DND-41 (cell line): Measurements from ENCODE around the gene N4BP2L1.
A peak's percentile ranks its signal among the peaks of the same experiment; 100 is the strongest.

Experiments used
- ATAC-seq: fragments of 200-7000 bp; cut with Tn5 transposase; 3 replicates; pipeline ENCODE4 v1.9.1; 2021; ENCODE audit warnings: low read depth; ENCODE audit not compliant: insufficient read depth
- DNase-seq: peaks from one replicate; pipeline ENCODE4 v3.0.0-alpha.2; 2020
- H2AFZ ChIP-seq: 2 replicates; pipeline ENCODE4 v1.6.0; 2012; ENCODE audit warnings: low read depth, low read length
- H3K27ac ChIP-seq: 2 replicates; pipeline ENCODE4 v1.5.1; 2012; ENCODE audit warnings: low read length, inconsistent platforms
- H3K27me3 ChIP-seq: fragments of 200-600 bp; sonication (generic); 2 replicates; pipeline ENCODE4 v1.6.0; 2012; ENCODE audit warnings: low read length, mild to moderate bottlenecking, inconsistent platforms; ENCODE audit not compliant: insufficient read depth, poor library complexity
- H3K36me3 ChIP-seq: 2 replicates; pipeline ENCODE4 v1.5.1; 2012; ENCODE audit warnings: low read length, inconsistent platforms; ENCODE audit not compliant: insufficient read depth
- H3K4me1 ChIP-seq: 2 replicates; pipeline ENCODE4 v1.5.1; 2012; ENCODE audit warnings: mild to moderate bottlenecking, low read length; ENCODE audit not compliant: insufficient read depth
- H3K4me2 ChIP-seq: 2 replicates; pipeline ENCODE4 v1.6.0; 2012; ENCODE audit warnings: mild to moderate bottlenecking, moderate library complexity, low read length, inconsistent platforms; ENCODE audit not compliant: insufficient read depth
- H3K4me3 ChIP-seq, 2 experiments: fragments of 200-600 bp in 1 of 2; shearing (Covaris generic) in 1 of 2; 2 replicates each; pipeline ENCODE4 v1.5.1; 2012 to 2016; ENCODE audit warnings: inconsistent platforms in 2 of 2, low read length in 2 of 2, mild to moderate bottlenecking in 2 of 2, low read depth in 1 of 2, moderate library complexity in 1 of 2
- H3K79me2 ChIP-seq: 2 replicates; pipeline ENCODE4 v1.6.0; 2012; ENCODE audit warnings: low read length, inconsistent platforms; ENCODE audit not compliant: insufficient read depth
- H3K9ac ChIP-seq: 2 replicates; pipeline ENCODE4 v1.6.0; 2012; ENCODE audit warnings: low read depth, mild to moderate bottlenecking, inconsistent platforms, low read length, moderate library complexity
- H3K9me3 ChIP-seq: 2 replicates; pipeline ENCODE4 v1.5.1; 2012; ENCODE audit warnings: low read length, moderate library complexity, mild to moderate bottlenecking, inconsistent platforms; ENCODE audit not compliant: insufficient read depth, severe bottlenecking
- H4K20me1 ChIP-seq: 2 replicates; pipeline ENCODE4 v1.6.0; 2012; ENCODE audit warnings: low read length; ENCODE audit not compliant: insufficient read depth
- EZH2 ChIP-seq: IDR thresholded peaks from 3 replicates; pipeline ENCODE4 v1.6.1; 2012; ENCODE audit warnings: borderline replicate concordance, low read depth, mild to moderate bottlenecking, moderate library complexity, low read length, inconsistent platforms; ENCODE audit not compliant: severe bottlenecking
- TF ChIP-seq, protein P1 (sequence below): IDR thresholded peaks from 2 replicates; pipeline ENCODE4 v1.5.1; 2012; ENCODE audit warnings: borderline replicate concordance, low read length, moderate library complexity, mild to moderate bottlenecking; ENCODE audit not compliant: poor library complexity, severe bottlenecking; ENCODE audit errors: extremely low read depth

The N4BP2L1 gene

DNA sequence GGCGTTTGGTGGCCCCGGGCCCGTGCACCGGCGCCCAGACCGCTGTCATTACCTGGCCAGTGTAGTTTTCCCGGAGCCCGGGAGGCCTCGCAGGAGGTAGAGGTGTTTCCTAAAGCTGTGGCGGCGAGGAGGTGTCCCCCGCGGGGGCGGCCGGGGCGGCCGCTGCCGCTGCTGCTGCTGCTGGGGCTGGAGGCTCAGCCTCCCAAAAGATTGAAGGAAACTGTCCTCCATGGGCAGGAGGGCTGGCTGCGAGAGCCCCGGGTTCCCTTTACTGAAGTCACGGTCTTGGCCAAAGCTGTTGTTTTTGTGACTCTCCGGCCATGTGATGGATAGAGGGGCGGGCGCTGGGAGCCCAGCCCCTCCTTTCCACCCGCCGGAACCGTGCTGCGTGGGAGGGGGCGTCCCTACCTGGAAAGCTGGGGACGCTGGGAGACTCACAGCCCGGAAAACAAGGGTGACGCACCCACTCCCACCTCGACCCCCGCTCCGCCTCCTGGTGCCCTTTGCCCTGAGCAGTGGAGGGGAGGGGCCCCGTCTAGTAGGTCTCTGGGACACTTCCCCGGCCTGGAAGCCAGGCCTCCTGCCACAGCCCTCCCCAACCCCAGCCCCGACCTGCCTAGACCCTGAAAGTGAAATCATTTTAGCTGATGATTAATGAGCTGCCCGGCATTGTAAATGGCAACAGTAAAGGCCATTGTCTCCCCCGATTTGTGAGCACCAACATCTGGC is at the start of gene N4BP2L1:
Gene N4BP2L1, minus strand, starts transcription at position 279 of the 729 bp plus-strand sequence. Its CDS starts 48 bp downstream, at position 231.
- ATAC-seq (peak; percentile 77), DNase-seq (peak; percentile 90)
- H3K36me3 ChIP-seq, result peaks cover 29% of the 10 kb centered on the region
- TF ChIP-seq EZH2, result no peak
- TF ChIP-seq, protein P1, sequence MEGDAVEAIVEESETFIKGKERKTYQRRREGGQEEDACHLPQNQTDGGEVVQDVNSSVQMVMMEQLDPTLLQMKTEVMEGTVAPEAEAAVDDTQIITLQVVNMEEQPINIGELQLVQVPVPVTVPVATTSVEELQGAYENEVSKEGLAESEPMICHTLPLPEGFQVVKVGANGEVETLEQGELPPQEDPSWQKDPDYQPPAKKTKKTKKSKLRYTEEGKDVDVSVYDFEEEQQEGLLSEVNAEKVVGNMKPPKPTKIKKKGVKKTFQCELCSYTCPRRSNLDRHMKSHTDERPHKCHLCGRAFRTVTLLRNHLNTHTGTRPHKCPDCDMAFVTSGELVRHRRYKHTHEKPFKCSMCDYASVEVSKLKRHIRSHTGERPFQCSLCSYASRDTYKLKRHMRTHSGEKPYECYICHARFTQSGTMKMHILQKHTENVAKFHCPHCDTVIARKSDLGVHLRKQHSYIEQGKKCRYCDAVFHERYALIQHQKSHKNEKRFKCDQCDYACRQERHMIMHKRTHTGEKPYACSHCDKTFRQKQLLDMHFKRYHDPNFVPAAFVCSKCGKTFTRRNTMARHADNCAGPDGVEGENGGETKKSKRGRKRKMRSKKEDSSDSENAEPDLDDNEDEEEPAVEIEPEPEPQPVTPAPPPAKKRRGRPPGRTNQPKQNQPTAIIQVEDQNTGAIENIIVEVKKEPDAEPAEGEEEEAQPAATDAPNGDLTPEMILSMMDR, result no peak
- no peaks in the 10 kb centered on the region for H3K27me3 ChIP-seq
- H3K4me2 ChIP-seq, result peak within 1 kb of the TSS; percentile 82
- peaks cover 18% of the 10 kb centered on the region for H4K20me1 ChIP-seq
- H2AFZ ChIP-seq, result peak within 1 kb of the TSS; percentile 66
- H3K4me1 ChIP-seq, result peaks cover 79% of the 10 kb centered on the region
- H3K79me2 ChIP-seq, result peaks cover 58% of the 10 kb centered on the region
- H3K9me3 ChIP-seq, result no peaks in the 10 kb centered on the region
- peak within 1 kb of the TSS; percentile 70 to 88 for H3K4me3 ChIP-seq
- peak within 1 kb of the TSS; percentile 96 for H3K9ac ChIP-seq
- peak within 1 kb of the TSS; percentile 87 for H3K27ac ChIP-seq

DNA sequence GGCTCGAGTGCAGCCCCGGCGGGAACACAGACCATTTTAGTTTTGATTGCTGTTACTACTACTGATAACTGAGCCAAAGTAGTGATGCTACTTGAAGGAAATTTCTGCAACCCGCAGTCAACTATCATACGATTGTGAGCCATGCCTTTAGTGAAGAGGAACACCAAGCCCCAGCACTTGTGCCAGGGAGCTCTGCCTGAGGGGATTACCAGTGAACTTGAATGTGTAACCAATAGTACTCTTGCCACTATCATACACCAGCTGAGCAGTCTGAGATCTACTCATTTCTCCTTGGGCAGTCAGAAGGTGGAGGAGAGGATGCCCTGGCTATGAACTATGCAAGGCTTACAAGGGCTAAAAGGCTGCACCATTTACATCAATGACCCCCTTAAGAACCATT is 49.0 kb upstream of the N4BP2L1 start:
- Histone ChIP-seq H3K79me2 (no peaks in the 10 kb centered on the region), H3K9ac (no peak overlapping the region), H3K36me3 (no peaks in the 10 kb centered on the region), H3K4me1 (no peaks in the 10 kb centered on the region), H4K20me1 (no peaks in the 10 kb centered on the region), H2AFZ (no peak overlapping the region), H3K9me3 (no peaks in the 10 kb centered on the region), H3K27me3 (no peaks in the 10 kb centered on the region), H3K27ac (no peak overlapping the region), H3K4me2 (no peak overlapping the region), H3K4me3 (no peak overlapping the region)
- DNase-seq, result no peak
- ATAC-seq, result no peak
- no peak for TF ChIP-seq EZH2
- TF ChIP-seq, protein P1, result no peak

DNA sequence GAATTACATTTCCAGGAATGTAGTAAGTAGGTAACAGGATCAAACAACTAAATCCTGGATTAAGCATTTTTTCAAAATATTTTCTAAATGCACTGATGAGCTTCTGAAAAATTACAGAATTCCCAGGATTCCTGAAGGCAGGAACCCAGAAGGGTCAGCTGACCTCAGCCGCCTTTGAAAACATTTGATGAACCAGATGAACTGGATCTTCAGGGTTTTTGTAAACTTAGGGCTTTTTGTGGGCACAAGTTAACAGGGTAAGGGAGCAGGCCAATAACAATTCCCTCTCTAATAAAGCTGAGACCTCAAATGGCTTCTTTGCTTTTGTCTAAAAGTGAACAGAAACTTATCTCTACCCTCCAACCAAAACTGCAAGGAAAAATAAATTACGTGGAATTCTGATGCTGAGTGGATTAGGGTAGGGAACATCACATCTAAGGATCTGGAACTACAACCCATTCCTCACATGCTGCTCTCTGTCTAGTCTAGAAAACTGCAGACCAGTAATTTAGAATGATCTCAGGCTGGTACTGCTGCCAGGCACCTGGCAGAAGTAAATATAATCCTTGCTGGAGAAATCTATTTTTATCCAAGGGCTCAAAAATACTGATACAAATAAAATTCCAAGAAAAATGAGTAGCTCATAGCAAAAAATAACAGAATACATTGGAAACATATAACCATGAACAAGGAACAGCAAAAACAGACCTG is 48.2 kb upstream of the N4BP2L1 start:
- Histone ChIP-seq H3K79me2 (no peaks in the 10 kb centered on the region), H3K36me3 (no peaks in the 10 kb centered on the region), H4K20me1 (no peaks in the 10 kb centered on the region), H3K27me3 (no peaks in the 10 kb centered on the region), H2AFZ (no peak overlapping the region), H3K27ac (no peak overlapping the region), H3K9me3 (no peaks in the 10 kb centered on the region), H3K4me1 (no peaks in the 10 kb centered on the region), H3K9ac (no peak overlapping the region), H3K4me3 (no peak overlapping the region), H3K4me2 (no peak overlapping the region)
- no peak for DNase-seq
- ATAC-seq, result no peak
- TF ChIP-seq, protein P1, result no peak
- TF ChIP-seq EZH2, result no peak
